Psoas muscle (tissue), 8 donors: Measurements from ENCODE around the gene RGMA. TPM values are rescaled to one million over a fixed set of nuclear protein-coding genes. Genes with fewer than 3 reads are reported as not detected.

Source experiments
- ATAC-seq, 4 donors: fragments of 200-7000 bp; cut with Tn5 transposase; one replicate each; pipeline ENCODE4 v1.9.1; 2020; ENCODE audit warnings: moderate library complexity in 3 of 4, mild to moderate bottlenecking in 2 of 4
- DNase-seq, 2 donors: peaks; one replicate each; pipeline ENCODE4 v3.0.0-alpha.2; 2020
- H3K27ac ChIP-seq: fragments of 200-600 bp; one replicate; pipeline ENCODE4 v1.8.0; 2022
- H3K27me3 ChIP-seq, 3 donors: fragments of 200-600 bp in 1 of 3; one replicate each; pipeline versions ENCODE4 v1.6.1 to v1.8.0; 2013 to 2022; ENCODE audit warnings: low read length in 2 of 3, mild to moderate bottlenecking in 2 of 3, moderate library complexity in 1 of 3; ENCODE audit not compliant: insufficient read depth in 3 of 3
- H3K36me3 ChIP-seq, 2 donors: fragments of 200-600 bp in 1 of 2; one replicate each; pipeline versions ENCODE4 v1.6.1 to v1.8.0; 2013 to 2022; ENCODE audit warnings: low read depth in 1 of 2, mild to moderate bottlenecking in 1 of 2, moderate library complexity in 1 of 2; ENCODE audit not compliant: insufficient read depth in 1 of 2
- H3K4me1 ChIP-seq: fragments of 200-600 bp; one replicate; pipeline ENCODE4 v1.8.0; 2022
- H3K4me3 ChIP-seq: fragments of 200-600 bp; one replicate; pipeline ENCODE4 v1.8.0; 2022; ENCODE audit warnings: mild to moderate bottlenecking
- H3K9me3 ChIP-seq: fragments of 200-600 bp; one replicate; pipeline ENCODE4 v1.8.0; 2022
- WGBS, 3 donors: extraction: QIAGEN DNeasy Blood & Tissue Kit; methylation state at CpG; one replicate each; pipeline versions ENCODE4 v1.1.6 to v1.1.7; 2013; 5-methylcytosine and 5-hydroxymethylcytosine counted together
- intact Hi-C, 2 donors: fragments of 100-400 bp; cut with DNase I; formaldehyde crosslinking; loops; one replicate each; pipeline versions ENCODE4 v1.11.0 to v1.14.2; 2022
- polyA plus RNA-seq, 3 donors: library from polyadenylated mRNA; stranded (reverse); fragments of 200-250 nt; gene quantifications; one replicate each; pipeline ENCODE4 v1.2.3, GENCODE V29; 2013
- total RNA-seq, 4 donors: library from RNA; stranded (reverse); fragmentation: NEBNext Ultra II Directional in 2 of 4; extraction: Animal tissue kit (Norgen Biotek cat#: 25700) in 2 of 4; gene quantifications; one replicate each; pipeline versions ENCODE4 v1.2.1 to v1.2.4, GENCODE V29; 2021 to 2023
- TF ChIP-seq, protein P1 (sequence below): fragments of 200-600 bp; IDR thresholded peaks from one replicate; pipeline ENCODE4 v1.8.0; 2022; ENCODE audit warnings: antibody characterized with exemption
- donor health status: healthy with polysubstance abuse.
- donor health status: DM: no; HTN: no; CAD: no; lungs with moderate emphysema.
- donor health status: Bipolar disorder and iron deficiency.
- donor health status: healthy.
- donor health status: DM: yes; HTN: yes; CAD: no.
- donor health status: DM: no; HTN: no; CAD: no.
- donor health status: DM: no; HTN: no; CAD: no.
- donor health status: DM: yes; HTN: yes; CAD: no.

Gene RGMA
- total and polyA plus RNA-seq, 7 donors: 39.2 to 217 (median 129) TPM

DNA sequence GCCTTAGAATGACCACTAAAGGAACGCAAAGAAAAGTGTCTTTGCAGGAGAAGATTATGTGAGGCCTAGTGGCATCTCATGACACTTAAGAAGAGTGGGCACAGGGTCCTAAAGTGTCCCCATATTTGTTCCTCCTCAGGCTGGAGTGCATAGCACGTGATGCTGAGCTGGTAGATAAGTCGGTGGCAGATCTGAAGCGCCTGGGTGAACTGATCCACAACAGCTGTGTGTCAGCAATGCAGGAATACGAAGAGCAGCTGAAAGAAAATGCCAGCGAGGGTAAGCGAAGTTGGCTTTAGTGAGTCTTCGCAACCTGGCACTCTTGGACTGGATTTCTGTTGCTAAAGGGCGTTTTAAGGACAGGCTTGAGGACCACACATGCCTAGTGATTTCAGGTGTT, 96.3 kb downstream of the RGMA start:
- ATAC-seq (peak; percentile 93 to 96 (median 94)), DNase-seq (peak in 1 of 2 donors; percentile 60)
- Histone ChIP-seq H3K27ac (peak overlapping the region; percentile 77), H3K4me3 (no peak overlapping the region), H3K36me3 (peaks cover 15 to 99% of the 10 kb centered on the region in 2 donors), H3K27me3 (no peaks in the 10 kb centered on the region), H3K4me1 (peaks cover 24% of the 10 kb centered on the region), H3K9me3 (no peaks in the 10 kb centered on the region)
- intact Hi-C loops: loop anchor here in 1 of 2 donors (10.0 kb wide), 1 partner anchor 48 kb away; no protein-coding TSS in a partner anchor
- 17 to 38% (median 32%) methylated on average over 9 of the region's 9 CpGs for WGBS, 3 donors
- TF ChIP-seq, protein P1, sequence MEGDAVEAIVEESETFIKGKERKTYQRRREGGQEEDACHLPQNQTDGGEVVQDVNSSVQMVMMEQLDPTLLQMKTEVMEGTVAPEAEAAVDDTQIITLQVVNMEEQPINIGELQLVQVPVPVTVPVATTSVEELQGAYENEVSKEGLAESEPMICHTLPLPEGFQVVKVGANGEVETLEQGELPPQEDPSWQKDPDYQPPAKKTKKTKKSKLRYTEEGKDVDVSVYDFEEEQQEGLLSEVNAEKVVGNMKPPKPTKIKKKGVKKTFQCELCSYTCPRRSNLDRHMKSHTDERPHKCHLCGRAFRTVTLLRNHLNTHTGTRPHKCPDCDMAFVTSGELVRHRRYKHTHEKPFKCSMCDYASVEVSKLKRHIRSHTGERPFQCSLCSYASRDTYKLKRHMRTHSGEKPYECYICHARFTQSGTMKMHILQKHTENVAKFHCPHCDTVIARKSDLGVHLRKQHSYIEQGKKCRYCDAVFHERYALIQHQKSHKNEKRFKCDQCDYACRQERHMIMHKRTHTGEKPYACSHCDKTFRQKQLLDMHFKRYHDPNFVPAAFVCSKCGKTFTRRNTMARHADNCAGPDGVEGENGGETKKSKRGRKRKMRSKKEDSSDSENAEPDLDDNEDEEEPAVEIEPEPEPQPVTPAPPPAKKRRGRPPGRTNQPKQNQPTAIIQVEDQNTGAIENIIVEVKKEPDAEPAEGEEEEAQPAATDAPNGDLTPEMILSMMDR: no peak

DNA sequence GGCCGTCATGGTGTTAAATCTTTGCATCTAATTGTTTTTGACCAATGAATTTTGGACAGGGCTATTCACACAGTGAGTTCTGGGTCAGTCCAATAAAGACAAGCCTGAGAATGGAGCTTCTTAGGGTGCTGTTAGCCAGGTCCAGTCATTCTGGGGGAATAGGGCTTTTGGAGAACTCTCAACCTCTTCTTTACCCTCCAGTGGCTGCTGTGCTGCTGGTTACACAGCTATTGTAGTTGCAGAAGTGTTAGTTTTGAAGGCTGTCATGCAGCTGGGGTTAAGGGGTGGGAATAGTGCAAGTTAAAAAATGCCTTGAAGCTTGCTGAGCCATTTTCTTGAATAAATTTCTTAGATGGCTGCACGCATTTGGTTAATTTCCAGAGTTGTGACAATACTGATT, 99.0 kb downstream of the RGMA start:
- no peak overlapping the region for H3K4me3 ChIP-seq
- 69 to 94% (median 90%) methylated on average over 2 of the region's 2 CpGs for WGBS, 3 donors
- peak overlapping the region; percentile 34 for H3K27ac ChIP-seq
- H3K9me3 ChIP-seq: no peaks in the 10 kb centered on the region
- ATAC-seq (no peak), DNase-seq (no peak)
- peaks cover 24% of the 10 kb centered on the region for H3K4me1 ChIP-seq
- TF ChIP-seq, protein P1: no peak
- peaks cover 17 to 99% of the 10 kb centered on the region in 2 donors for H3K36me3 ChIP-seq
- intact Hi-C loops: loop anchor here in 1 of 2 donors (10.0 kb wide), 1 partner anchor 45 kb away; no protein-coding TSS in a partner anchor
- H3K27me3 ChIP-seq: no peaks in the 10 kb centered on the region

DNA sequence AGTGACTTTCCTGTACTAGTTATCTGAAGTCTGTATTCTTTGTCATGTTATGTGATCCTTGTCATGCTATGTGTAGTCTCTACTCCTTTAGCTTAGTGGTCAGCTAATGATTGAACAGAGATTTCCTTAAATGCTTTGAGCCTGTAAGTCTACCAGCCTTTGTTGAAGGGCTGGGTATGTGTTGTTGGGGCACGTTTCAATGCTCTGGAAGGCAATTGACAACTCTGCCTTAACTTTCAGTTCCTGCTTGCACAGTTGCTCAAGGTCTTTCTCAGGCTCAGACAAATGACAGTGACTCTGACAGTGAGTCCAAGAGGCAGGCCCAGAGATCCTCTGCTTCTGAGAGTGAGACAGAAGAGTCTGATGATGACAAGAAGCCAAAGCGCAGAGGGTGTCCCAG, 99.5 kb downstream of the RGMA start:
- H3K9me3 ChIP-seq: no peaks in the 10 kb centered on the region
- H3K36me3 ChIP-seq: peaks cover 17 to 99% of the 10 kb centered on the region in 2 donors
- no peak overlapping the region for H3K4me3 ChIP-seq
- DNase-seq (no peak), ATAC-seq (peak in 3 of 4 donors; percentile 21 to 26 (median 23))
- H3K27me3 ChIP-seq: no peaks in the 10 kb centered on the region
- peaks cover 24% of the 10 kb centered on the region for H3K4me1 ChIP-seq
- intact Hi-C loops: no loop called here
- 76 to 84% (median 76%) methylated on average over 2 of the region's 2 CpGs for WGBS, 3 donors
- TF ChIP-seq, protein P1: no peak
- H3K27ac ChIP-seq: peak overlapping the region; percentile 34

Other genes with a start within 250 kb of the RGMA start
- gene CHD2, start 188.9 kb downstream of the RGMA start, total RNA-seq: 10 to 100 TPM; 40.9 to 53.0 (median 49.4) TPM
- gene CHD2, start 188.9 kb downstream of the RGMA start, polyA plus RNA-seq: 10 to 100 TPM; 11.1 to 37.5 (median 12.9) TPM